ENCODE measurements around the gene EML6. TPM values are rescaled to one million over a fixed set of nuclear protein-coding genes. Genes with fewer than 3 reads are reported as not detected.

EML6 gene
- total RNA-seq, 1 experiment from 2014 or later, result 15.7 TPM

DNA sequence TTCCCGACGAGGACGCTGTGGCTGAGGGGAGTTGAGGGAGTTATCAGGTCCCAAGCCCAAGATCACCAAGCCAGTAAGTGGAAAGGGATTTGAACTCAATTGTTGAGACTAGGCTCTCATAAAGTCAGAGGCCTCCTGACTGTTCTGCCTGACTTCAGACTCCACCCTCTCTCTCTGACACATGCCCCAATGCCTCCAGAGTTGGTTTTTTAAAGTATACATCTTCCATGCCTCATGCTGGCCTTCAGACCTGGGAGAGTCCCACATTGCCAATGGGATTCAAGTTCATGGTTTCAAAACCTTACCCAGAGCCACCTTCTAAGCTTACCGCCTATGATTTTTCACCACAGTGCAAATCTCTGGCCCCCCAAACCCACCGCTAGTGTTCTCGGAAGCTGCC is 226.0 kb downstream of the EML6 start:
- ChIA-PET CTCF (no interaction called here), POLR2A (ENCODE audit: unreplicated experiment) (no interaction called here)
- intact Hi-C loops (cut with micrococcal nuclease), result no loop called here
- no peaks in the 10 kb centered on the region for H3K27me3 ChIP-seq (ENCODE audit: low read length)
- H3K36me3 ChIP-seq (ENCODE audit: low read depth, low read length), result no peaks in the 10 kb centered on the region
- no peak overlapping the region for H3K9ac ChIP-seq (ENCODE audit: low read length)
- H3K9me2 ChIP-seq (replicated peaks; ENCODE audit: low read length), result no peaks in the 10 kb centered on the region
- H2AFZ ChIP-seq (ENCODE audit: low read length), result no peak overlapping the region
- no peak overlapping the region for H3K4me2 ChIP-seq (ENCODE audit: low read length)
- no peaks in the 10 kb centered on the region for H3K9me3 ChIP-seq (ENCODE audit: low read length)
- H3K79me2 ChIP-seq (ENCODE audit: low read length), result no peaks in the 10 kb centered on the region
- H4K20me1 ChIP-seq (ENCODE audit: low read length), result no peaks in the 10 kb centered on the region
- DNase-seq (no peak), ATAC-seq (no peak)
- H3F3A ChIP-seq (ENCODE audit: low read length, unreplicated experiment), result no peaks in the 10 kb centered on the region
- peaks cover 47% of the 10 kb centered on the region for H3K4me1 ChIP-seq (ENCODE audit: insufficient read depth, low read length)
- no peak overlapping the region for H3K27ac ChIP-seq (ENCODE audit: low read length)
- no TSS peak for BruUV-seq (replicated peaks)
- no peak for TF ChIP-seq EZH2 (IDR thresholded peaks at IDR 0.05; ENCODE audit: low read length, unreplicated experiment)
- TF ChIP-seq EZH2phosphoT487 (IDR thresholded peaks at IDR 0.05; ENCODE audit: borderline replicate concordance, low read length), result no peak
- TF ChIP-seq, protein P1, sequence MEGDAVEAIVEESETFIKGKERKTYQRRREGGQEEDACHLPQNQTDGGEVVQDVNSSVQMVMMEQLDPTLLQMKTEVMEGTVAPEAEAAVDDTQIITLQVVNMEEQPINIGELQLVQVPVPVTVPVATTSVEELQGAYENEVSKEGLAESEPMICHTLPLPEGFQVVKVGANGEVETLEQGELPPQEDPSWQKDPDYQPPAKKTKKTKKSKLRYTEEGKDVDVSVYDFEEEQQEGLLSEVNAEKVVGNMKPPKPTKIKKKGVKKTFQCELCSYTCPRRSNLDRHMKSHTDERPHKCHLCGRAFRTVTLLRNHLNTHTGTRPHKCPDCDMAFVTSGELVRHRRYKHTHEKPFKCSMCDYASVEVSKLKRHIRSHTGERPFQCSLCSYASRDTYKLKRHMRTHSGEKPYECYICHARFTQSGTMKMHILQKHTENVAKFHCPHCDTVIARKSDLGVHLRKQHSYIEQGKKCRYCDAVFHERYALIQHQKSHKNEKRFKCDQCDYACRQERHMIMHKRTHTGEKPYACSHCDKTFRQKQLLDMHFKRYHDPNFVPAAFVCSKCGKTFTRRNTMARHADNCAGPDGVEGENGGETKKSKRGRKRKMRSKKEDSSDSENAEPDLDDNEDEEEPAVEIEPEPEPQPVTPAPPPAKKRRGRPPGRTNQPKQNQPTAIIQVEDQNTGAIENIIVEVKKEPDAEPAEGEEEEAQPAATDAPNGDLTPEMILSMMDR (conservative IDR thresholded peaks at IDR 0.05; ENCODE audit: low read depth, low read length), result no peak
- no peak overlapping the region for H3K4me3 ChIP-seq (ENCODE audit: low read length)

DNA sequence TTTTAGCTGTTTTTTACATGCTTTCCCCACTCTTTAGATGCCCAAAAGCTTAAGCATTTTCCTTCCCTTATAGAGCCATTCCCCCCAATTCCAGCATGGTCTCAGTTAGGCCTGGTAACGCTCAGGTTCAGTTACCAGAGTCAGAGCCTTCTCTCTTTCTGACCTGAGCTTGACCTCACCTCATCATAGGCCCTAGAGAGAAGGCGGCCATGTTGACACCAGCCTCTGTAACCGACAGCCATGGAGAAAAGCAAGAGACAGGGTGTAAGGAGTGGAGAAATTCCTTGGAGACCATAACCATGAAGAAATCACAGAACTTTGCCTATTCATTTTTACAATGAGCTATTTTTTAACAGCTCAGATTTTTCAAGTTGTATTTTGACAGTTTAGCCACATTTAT is 227.3 kb downstream of the EML6 start:
- Histone ChIP-seq H4K20me1 (ENCODE audit: low read length) (no peaks in the 10 kb centered on the region), H3K4me1 (ENCODE audit: insufficient read depth, low read length) (peaks cover 49% of the 10 kb centered on the region), H3K36me3 (ENCODE audit: low read depth, low read length) (no peaks in the 10 kb centered on the region), H3K4me3 (ENCODE audit: low read length) (no peak overlapping the region), H2AFZ (ENCODE audit: low read length) (no peak overlapping the region), H3F3A (ENCODE audit: low read length, unreplicated experiment) (no peaks in the 10 kb centered on the region), H3K9me3 (ENCODE audit: low read length) (no peaks in the 10 kb centered on the region), H3K27ac (ENCODE audit: low read length) (no peak overlapping the region), H3K9ac (ENCODE audit: low read length) (no peak overlapping the region), H3K9me2 (replicated peaks; ENCODE audit: low read length) (no peaks in the 10 kb centered on the region), H3K27me3 (ENCODE audit: low read length) (no peaks in the 10 kb centered on the region), H3K4me2 (ENCODE audit: low read length) (no peak overlapping the region), H3K79me2 (ENCODE audit: low read length) (no peaks in the 10 kb centered on the region)
- CTCF ChIA-PET, result no interaction called here
- ATAC-seq (no peak), DNase-seq (no peak)
- TF ChIP-seq EZH2phosphoT487 (IDR thresholded peaks at IDR 0.05; ENCODE audit: borderline replicate concordance, low read length) (no peak), EZH2 (IDR thresholded peaks at IDR 0.05; ENCODE audit: low read length, unreplicated experiment) (no peak)
- TF ChIP-seq, protein P1 (conservative IDR thresholded peaks at IDR 0.05; ENCODE audit: low read depth, low read length), result no peak
- intact Hi-C loops (cut with micrococcal nuclease), result no loop called here
- POLR2A ChIA-PET (ENCODE audit: unreplicated experiment), result no interaction called here
- BruUV-seq (replicated peaks), result no TSS peak

DNA sequence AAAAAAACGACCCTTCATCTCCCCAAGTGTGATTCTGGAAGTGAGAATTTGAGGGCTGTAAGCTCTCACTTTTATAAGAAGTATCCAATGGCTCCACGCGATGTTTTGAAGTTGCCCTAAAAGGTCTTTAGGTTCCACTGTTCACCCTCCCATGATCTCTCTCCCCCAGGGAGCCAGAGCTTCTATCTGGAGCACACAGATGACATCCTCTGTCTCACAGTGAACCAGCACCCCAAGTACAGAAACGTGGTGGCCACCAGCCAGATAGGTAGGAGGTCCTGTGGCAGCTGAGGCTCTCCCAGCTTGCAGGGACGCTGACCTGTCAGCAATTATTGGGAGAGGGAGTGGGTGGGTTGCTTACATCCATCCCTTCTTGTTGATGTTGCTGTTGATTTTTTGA is 229.0 kb downstream of the EML6 start:
- Histone ChIP-seq H3K9me3 (ENCODE audit: low read length) (no peaks in the 10 kb centered on the region), H3K9me2 (replicated peaks; ENCODE audit: low read length) (no peaks in the 10 kb centered on the region), H3K79me2 (ENCODE audit: low read length) (no peaks in the 10 kb centered on the region), H3K27ac (ENCODE audit: low read length) (peak overlapping the region; percentile 94), H2AFZ (ENCODE audit: low read length) (peak overlapping the region; percentile 6; the same call in 1 of the 2 replicates), H3K9ac (ENCODE audit: low read length) (peak overlapping the region; percentile 72), H4K20me1 (ENCODE audit: low read length) (no peaks in the 10 kb centered on the region), H3K4me3 (ENCODE audit: low read length) (peak overlapping the region; percentile 11; the same call in 1 of the 2 replicates), H3K4me2 (ENCODE audit: low read length) (peak overlapping the region; percentile 68), H3F3A (ENCODE audit: low read length, unreplicated experiment) (no peaks in the 10 kb centered on the region), H3K27me3 (ENCODE audit: low read length) (no peaks in the 10 kb centered on the region), H3K36me3 (ENCODE audit: low read depth, low read length) (no peaks in the 10 kb centered on the region), H3K4me1 (ENCODE audit: insufficient read depth, low read length) (peaks cover 49% of the 10 kb centered on the region)
- intact Hi-C loops (cut with micrococcal nuclease), result no loop called here
- TF ChIP-seq EZH2phosphoT487 (IDR thresholded peaks at IDR 0.05; ENCODE audit: borderline replicate concordance, low read length) (no peak), EZH2 (IDR thresholded peaks at IDR 0.05; ENCODE audit: low read length, unreplicated experiment) (no peak)
- TF ChIP-seq, protein P1 (conservative IDR thresholded peaks at IDR 0.05; ENCODE audit: low read depth, low read length), result no peak
- ATAC-seq, result peak; percentile 27
- POLR2A ChIA-PET (ENCODE audit: unreplicated experiment), result no interaction called here
- DNase-seq, result peak; percentile 50
- TSS peak; percentile 87 for BruUV-seq (replicated peaks)
- CTCF ChIA-PET, result interaction anchor here (1.3 kb wide), 1 partner anchor 53 kb away, joined by 7 read pairs; no protein-coding TSS in a partner anchor
